ENCODE measurements around the gene ADORA1.

ADORA1 gene

GRCh38 chr1:203091761-203092330 lies 35.7 kb upstream of the ADORA1 start:
- no peak overlapping the region for H3K27ac ChIP-seq (ENCODE audit: low read depth, low read length)
- no peak overlapping the region for H3K4me2 ChIP-seq (ENCODE audit: low read depth, low read length, poor library complexity, severe bottlenecking)
- H3K9me2 ChIP-seq (replicated peaks; ENCODE audit: insufficient read depth, low read length): no peaks in the 10 kb centered on the region

DNA sequence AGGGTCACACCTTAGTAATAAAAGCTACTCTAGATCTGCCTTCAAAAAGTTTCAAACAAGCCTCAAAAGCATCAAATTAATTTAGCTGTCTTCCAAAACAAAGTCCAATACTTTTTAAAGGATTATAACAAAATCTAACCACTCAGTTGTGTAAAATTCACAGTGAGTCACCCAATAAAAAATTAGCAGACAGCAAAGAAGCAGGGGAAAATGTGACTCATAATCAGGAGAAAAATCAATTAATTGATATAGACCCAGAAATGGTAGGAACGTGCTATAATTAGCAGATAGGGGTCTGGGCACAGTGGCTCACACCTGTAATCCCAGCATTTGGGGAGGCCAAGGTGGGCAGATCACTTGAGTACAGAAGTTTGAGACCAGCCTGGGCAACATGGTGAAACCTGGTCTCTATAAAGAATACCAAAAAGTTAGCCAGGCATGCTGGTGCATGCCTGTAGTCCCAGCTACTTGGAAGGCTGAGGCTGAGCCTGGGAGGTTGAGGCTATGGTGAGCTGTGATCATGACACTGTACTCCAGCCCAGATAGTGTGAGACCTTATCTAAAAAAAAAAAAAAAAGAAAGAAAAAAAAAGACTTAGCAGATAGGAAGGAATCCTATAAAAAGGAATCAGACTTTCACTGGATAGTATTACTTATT lies 33.6 kb upstream of the ADORA1 start:
- H3K79me2 ChIP-seq (ENCODE audit: insufficient read depth, low read length): no peaks in the 10 kb centered on the region
- no peak overlapping the region for H3K9ac ChIP-seq (ENCODE audit: low read length)
- no peak overlapping the region for H3K4me2 ChIP-seq (ENCODE audit: low read depth, low read length, poor library complexity, severe bottlenecking)
- no peak overlapping the region for H3K27ac ChIP-seq (ENCODE audit: low read depth, low read length)
- no peaks in the 10 kb centered on the region for H3K27me3 ChIP-seq (ENCODE audit: low read length)
- H3K9me2 ChIP-seq (replicated peaks; ENCODE audit: insufficient read depth, low read length): no peaks in the 10 kb centered on the region
- 0 out of 2 replicates have a peak, but pooled peaks cover 8% of the 10 kb centered on the region for H3K9me3 ChIP-seq (ENCODE audit: insufficient read depth, low read length)
- TF ChIP-seq CTCF (IDR thresholded peaks at IDR 0.05; ENCODE audit: insufficient read depth, low read length, poor library complexity, severe bottlenecking): no peak
- TF ChIP-seq EZH2phosphoT487 (conservative IDR thresholded peaks at IDR 0.05; ENCODE audit: low read length): no peak
- H3K36me3 ChIP-seq (ENCODE audit: low read length): no peaks in the 10 kb centered on the region
- H3K4me3 ChIP-seq (ENCODE audit: insufficient read depth, low read length, poor library complexity, severe bottlenecking): no peak overlapping the region
- no peaks in the 10 kb centered on the region for H4K20me1 ChIP-seq (ENCODE audit: low read depth, low read length)
- no peak overlapping the region for H2AFZ ChIP-seq (ENCODE audit: low read depth, low read length, severe bottlenecking)
- H3F3A ChIP-seq (ENCODE audit: insufficient read depth): no peaks in the 10 kb centered on the region

More at GRCh38 chr1:203091761-203092330, 35.7 kb upstream of the ADORA1 start:
- Histone ChIP-seq H3K9me3 (ENCODE audit: insufficient read depth, low read length) (0 out of 2 replicates have a peak, but pooled peaks cover 8% of the 10 kb centered on the region), H3K27me3 (ENCODE audit: low read length) (no peaks in the 10 kb centered on the region), H4K20me1 (ENCODE audit: low read depth, low read length) (no peaks in the 10 kb centered on the region), H2AFZ (ENCODE audit: low read depth, low read length, severe bottlenecking) (no peak overlapping the region), H3K9ac (ENCODE audit: low read length) (no peak overlapping the region), H3K79me2 (ENCODE audit: insufficient read depth, low read length) (no peaks in the 10 kb centered on the region), H3K4me3 (ENCODE audit: insufficient read depth, low read length, poor library complexity, severe bottlenecking) (no peak overlapping the region), H3F3A (ENCODE audit: insufficient read depth) (no peaks in the 10 kb centered on the region), H3K36me3 (ENCODE audit: low read length) (no peaks in the 10 kb centered on the region)
- TF ChIP-seq EZH2phosphoT487 (conservative IDR thresholded peaks at IDR 0.05; ENCODE audit: low read length): no peak
- TF ChIP-seq CTCF (IDR thresholded peaks at IDR 0.05; ENCODE audit: insufficient read depth, low read length, poor library complexity, severe bottlenecking): no peak

DNA sequence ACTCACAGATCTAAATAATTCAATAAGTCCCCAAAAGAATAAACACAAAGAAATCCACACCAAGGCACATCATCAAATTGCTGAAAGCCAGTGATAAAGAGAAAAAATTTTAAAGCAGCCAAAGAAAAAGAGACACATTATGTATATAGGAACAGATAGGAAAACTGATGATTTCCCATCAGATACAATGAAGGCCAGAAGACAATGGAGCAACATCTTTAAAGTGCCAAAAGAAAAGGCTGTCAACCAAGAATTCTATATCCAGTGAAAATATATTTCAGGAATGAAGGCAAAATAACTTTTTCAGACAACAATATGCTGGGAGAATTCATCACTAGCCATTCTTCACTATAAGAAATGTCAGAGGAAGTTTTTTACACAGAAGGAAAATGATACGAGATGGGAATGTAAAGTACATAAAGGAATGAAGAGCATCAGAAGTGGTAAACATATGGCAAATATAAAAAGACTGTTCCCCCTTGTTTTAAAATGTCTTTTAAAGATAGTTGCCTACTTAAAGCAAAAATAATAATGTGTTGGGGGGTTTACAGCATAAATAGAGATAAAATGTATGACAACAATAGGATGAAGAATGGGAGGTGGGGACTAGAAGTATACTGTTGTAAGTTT lies 32.4 kb upstream of the ADORA1 start:
- H3K9ac ChIP-seq (ENCODE audit: low read length): no peak overlapping the region
- no peaks in the 10 kb centered on the region for H3K36me3 ChIP-seq (ENCODE audit: low read length)
- no peaks in the 10 kb centered on the region for H3K79me2 ChIP-seq (ENCODE audit: insufficient read depth, low read length)
- no peaks in the 10 kb centered on the region for H3K27me3 ChIP-seq (ENCODE audit: low read length)
- no peaks in the 10 kb centered on the region for H3K9me2 ChIP-seq (replicated peaks; ENCODE audit: insufficient read depth, low read length)
- no peaks in the 10 kb centered on the region for H3F3A ChIP-seq (ENCODE audit: insufficient read depth)
- no peak overlapping the region for H3K4me2 ChIP-seq (ENCODE audit: low read depth, low read length, poor library complexity, severe bottlenecking)
- H3K4me3 ChIP-seq (ENCODE audit: insufficient read depth, low read length, poor library complexity, severe bottlenecking): no peak overlapping the region
- H3K27ac ChIP-seq (ENCODE audit: low read depth, low read length): no peak overlapping the region
- 0 out of 2 replicates have a peak, but pooled peaks cover 8% of the 10 kb centered on the region for H3K9me3 ChIP-seq (ENCODE audit: insufficient read depth, low read length)
- no peaks in the 10 kb centered on the region for H4K20me1 ChIP-seq (ENCODE audit: low read depth, low read length)
- no peak overlapping the region for H2AFZ ChIP-seq (ENCODE audit: low read depth, low read length, severe bottlenecking)
- no peak for TF ChIP-seq CTCF (IDR thresholded peaks at IDR 0.05; ENCODE audit: insufficient read depth, low read length, poor library complexity, severe bottlenecking)
- TF ChIP-seq EZH2phosphoT487 (conservative IDR thresholded peaks at IDR 0.05; ENCODE audit: low read length): no peak

Data from SU-DHL-6 (cell line).